SU-DHL-6 (cell line): Measurements from ENCODE around the gene ZXDC.

Experiments used
- H2AFZ ChIP-seq: fragments of 200-600 bp; sonication (generic); 2 replicates; pipeline ENCODE4 v1.6.1; 2014; ENCODE audit warnings: low read depth, mild to moderate bottlenecking, moderate library complexity, mixed read lengths, antibody characterized with exemption, low read length; ENCODE audit not compliant: severe bottlenecking
- H3F3A ChIP-seq: fragments of 200-600 bp; shearing (Covaris generic); 2 replicates; pipeline ENCODE4 v1.6.0; 2016; ENCODE audit warnings: antibody characterized with exemption, mild to moderate bottlenecking; ENCODE audit not compliant: insufficient read depth
- H3K27ac ChIP-seq: fragments of 200-600 bp; sonication (generic); 2 replicates; pipeline ENCODE4 v1.5.1; 2016; ENCODE audit warnings: low read depth, mild to moderate bottlenecking, low read length, moderate library complexity, mixed read lengths
- H3K27me3 ChIP-seq: fragments of 200-600 bp; sonication (generic), shearing (Covaris generic); 2 replicates; pipeline ENCODE4 v1.6.0; 2014; ENCODE audit warnings: mild to moderate bottlenecking, low read length
- H3K36me3 ChIP-seq: fragments of 200-600 bp; sonication (generic); 2 replicates; pipeline ENCODE4 v1.6.1; 2014; ENCODE audit warnings: mild to moderate bottlenecking, low read length, mixed read lengths
- H3K4me2 ChIP-seq: fragments of 300-600, 200-600 bp; shearing (Covaris generic), sonication (generic); 2 replicates; pipeline ENCODE4 v1.6.0; 2014; ENCODE audit warnings: low read length, low read depth, mild to moderate bottlenecking; ENCODE audit not compliant: poor library complexity, severe bottlenecking
- H3K4me3 ChIP-seq: fragments of 200-600 bp; sonication (generic); 2 replicates; pipeline ENCODE4 v1.5.1; 2014; ENCODE audit warnings: antibody characterized with exemption, low read length, mild to moderate bottlenecking, mixed read lengths; ENCODE audit not compliant: insufficient read depth, poor library complexity, severe bottlenecking
- H3K79me2 ChIP-seq: fragments of 200-600 bp; sonication (generic); 2 replicates; pipeline ENCODE4 v1.6.1; 2014; ENCODE audit warnings: mild to moderate bottlenecking, low read length, moderate library complexity; ENCODE audit not compliant: insufficient read depth
- H3K9ac ChIP-seq: fragments of 200-600 bp; sonication (generic); 2 replicates; pipeline ENCODE4 v1.7.0; 2014; ENCODE audit warnings: mild to moderate bottlenecking, low read length
- H3K9me2 ChIP-seq: fragments of 200-600 bp; sonication (generic); replicated peaks from 2 replicates; pipeline ENCODE4 v1.6.1; 2014; ENCODE audit warnings: low read length; ENCODE audit not compliant: insufficient read depth
- H3K9me3 ChIP-seq: fragments of 200-600 bp; sonication (generic); 2 replicates; pipeline ENCODE4 v1.6.1; 2014; ENCODE audit warnings: low read length, mixed read lengths; ENCODE audit not compliant: insufficient read depth
- H4K20me1 ChIP-seq: fragments of 200-600 bp; sonication (generic); 2 replicates; pipeline ENCODE4 v1.6.1; 2014; ENCODE audit warnings: low read depth, mild to moderate bottlenecking, antibody characterized with exemption, low read length, moderate library complexity, mixed read lengths
- EZH2phosphoT487 ChIP-seq: fragments of 200-600 bp; sonication (generic), shearing (Covaris generic); conservative IDR thresholded peaks from 2 replicates; pipeline ENCODE4 v1.6.1; 2018; ENCODE audit warnings: mild to moderate bottlenecking, antibody characterized with exemption, low read length, moderate library complexity, mixed read lengths
- TF ChIP-seq, protein P1 (sequence below): fragments of 200-600 bp; sonication (generic); IDR thresholded peaks from one replicate; pipeline ENCODE4 v1.5.1; 2017; ENCODE audit warnings: antibody characterized with exemption, mild to moderate bottlenecking, low read length, moderate library complexity; ENCODE audit not compliant: insufficient read depth, poor library complexity, severe bottlenecking

The ZXDC gene

DNA sequence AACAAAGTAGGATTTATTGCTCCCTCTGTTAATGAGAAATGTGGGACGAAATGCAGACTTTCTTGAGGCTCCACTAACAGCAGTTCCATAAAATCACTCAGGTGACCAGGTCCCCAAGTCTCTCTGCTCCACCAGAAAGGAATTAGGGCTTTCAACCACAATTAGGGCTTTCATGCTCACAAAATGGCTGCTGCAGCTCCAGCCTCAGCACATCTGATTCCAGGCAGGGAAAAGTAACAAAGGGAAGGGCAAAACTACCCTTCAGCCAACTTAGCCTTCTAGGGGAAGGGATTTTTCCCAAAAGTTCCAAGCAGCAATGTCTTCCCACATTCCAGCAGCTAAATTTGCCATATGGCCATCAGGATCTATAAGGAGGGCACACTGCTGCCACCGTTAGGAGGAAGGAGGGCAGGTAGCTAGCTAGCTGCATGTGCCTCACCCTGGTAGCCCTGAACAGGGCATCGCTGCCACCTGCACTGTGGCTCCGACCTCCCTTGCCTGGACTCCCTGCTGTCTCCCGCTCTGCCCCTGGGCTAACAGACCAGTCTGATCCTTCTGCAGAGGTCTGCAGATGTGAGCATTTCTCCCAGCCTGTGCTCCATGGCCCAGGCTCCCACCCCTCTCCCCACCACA lies 68.2 kb downstream of the ZXDC start:
- Histone ChIP-seq H2AFZ (no peak overlapping the region), H3K4me2 (no peak overlapping the region), H3K9ac (no peak overlapping the region), H3K4me3 (no peak overlapping the region), H3K27me3 (no peaks in the 10 kb centered on the region), H3K79me2 (no peaks in the 10 kb centered on the region), H4K20me1 (no peaks in the 10 kb centered on the region), H3K36me3 (no peaks in the 10 kb centered on the region), H3K9me3 (no peaks in the 10 kb centered on the region), H3K27ac (no peak overlapping the region), H3F3A (no peaks in the 10 kb centered on the region), H3K9me2 (no peaks in the 10 kb centered on the region)
- TF ChIP-seq, protein P1, sequence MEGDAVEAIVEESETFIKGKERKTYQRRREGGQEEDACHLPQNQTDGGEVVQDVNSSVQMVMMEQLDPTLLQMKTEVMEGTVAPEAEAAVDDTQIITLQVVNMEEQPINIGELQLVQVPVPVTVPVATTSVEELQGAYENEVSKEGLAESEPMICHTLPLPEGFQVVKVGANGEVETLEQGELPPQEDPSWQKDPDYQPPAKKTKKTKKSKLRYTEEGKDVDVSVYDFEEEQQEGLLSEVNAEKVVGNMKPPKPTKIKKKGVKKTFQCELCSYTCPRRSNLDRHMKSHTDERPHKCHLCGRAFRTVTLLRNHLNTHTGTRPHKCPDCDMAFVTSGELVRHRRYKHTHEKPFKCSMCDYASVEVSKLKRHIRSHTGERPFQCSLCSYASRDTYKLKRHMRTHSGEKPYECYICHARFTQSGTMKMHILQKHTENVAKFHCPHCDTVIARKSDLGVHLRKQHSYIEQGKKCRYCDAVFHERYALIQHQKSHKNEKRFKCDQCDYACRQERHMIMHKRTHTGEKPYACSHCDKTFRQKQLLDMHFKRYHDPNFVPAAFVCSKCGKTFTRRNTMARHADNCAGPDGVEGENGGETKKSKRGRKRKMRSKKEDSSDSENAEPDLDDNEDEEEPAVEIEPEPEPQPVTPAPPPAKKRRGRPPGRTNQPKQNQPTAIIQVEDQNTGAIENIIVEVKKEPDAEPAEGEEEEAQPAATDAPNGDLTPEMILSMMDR = no peak
- TF ChIP-seq EZH2phosphoT487 = no peak

DNA sequence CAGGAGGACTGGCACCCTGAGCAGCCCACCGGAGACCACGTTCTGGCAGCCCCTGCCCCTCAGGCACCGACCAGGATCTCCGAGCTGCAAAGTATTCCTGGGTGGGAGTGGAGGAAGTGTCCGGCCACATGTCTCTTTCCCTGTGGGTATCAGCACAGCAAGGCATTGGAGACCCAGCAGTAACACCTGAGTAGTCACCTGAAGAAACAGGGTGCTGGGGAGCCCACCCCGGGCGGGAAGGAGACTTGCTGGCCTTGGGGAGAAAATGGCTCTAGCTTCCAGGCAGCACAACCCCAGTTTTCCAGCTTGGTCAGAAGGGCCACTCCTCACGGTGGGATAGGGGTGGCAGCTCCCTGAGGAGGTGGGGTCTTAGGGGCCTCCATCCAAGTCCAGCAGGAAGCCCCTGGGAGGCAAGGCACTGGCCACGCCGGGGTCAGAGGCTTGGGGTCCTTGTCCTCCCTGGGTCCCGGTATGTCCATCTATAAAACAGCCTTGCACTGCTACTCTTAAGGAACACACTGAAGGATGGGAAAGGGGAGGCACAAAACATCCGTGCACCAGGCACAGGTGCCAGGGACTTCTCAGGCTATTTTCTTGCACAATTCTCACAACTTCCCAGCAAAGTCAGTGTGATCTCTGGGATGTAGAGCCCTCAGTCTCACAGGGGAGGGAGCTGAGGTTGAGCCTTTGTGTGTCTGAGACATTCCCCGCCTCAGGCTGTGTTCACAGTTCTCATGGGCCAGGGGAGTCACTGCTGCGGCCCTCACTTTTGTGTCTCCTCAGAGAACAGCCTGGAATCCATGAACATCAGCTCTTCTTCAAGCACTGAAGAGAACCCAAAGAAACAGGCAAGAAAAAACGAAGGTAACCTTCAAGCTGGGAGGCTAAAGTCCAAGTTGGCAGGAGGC lies 69.0 kb downstream of the ZXDC start:
- no peak overlapping the region for H2AFZ ChIP-seq

DNA sequence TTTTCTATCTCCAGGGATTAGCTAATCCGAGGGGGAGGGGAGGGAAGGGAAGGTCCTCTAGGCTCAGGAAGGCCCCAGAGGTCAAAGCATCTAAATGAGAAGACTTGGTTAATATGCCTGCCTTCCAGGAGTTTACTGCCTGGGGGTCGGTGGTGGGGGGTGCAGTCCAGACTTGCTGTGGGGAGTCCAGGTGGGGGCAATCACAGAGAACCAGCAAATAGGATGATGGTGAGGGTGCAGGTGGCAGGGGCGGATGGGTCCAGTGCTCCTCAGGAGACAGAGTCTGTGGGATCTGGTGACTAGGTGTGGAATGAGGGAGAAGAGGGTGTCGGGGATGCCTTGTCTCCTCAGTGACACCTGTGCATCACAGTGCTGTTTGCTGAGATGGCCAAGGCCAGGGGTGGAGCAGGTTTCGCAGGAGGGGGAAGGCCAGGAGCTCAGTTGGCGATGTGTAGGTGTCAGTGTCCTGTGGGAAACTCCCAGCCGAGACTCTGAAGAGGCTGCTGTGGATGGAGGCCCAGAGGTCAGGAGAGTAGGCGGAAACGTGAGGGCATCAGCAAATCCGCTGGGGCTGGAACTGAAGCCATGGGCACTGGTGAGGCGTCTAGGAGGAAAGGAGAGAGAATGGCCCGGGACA lies 72.9 kb downstream of the ZXDC start:
- H2AFZ ChIP-seq = no peak overlapping the region
- no peak overlapping the region for H3K9ac ChIP-seq
- TF ChIP-seq, protein P1 = no peak
- no peak for TF ChIP-seq EZH2phosphoT487
- H3K4me2 ChIP-seq = no peak overlapping the region
- H4K20me1 ChIP-seq = no peaks in the 10 kb centered on the region
- H3K9me3 ChIP-seq = no peaks in the 10 kb centered on the region
- no peak overlapping the region for H3K4me3 ChIP-seq
- H3K9me2 ChIP-seq = no peaks in the 10 kb centered on the region
- H3K36me3 ChIP-seq = no peaks in the 10 kb centered on the region
- H3K27ac ChIP-seq = no peak overlapping the region
- no peaks in the 10 kb centered on the region for H3K27me3 ChIP-seq
- H3K79me2 ChIP-seq = no peaks in the 10 kb centered on the region
- H3F3A ChIP-seq = no peaks in the 10 kb centered on the region

More for the DNA sequence above, 69.0 kb downstream of the ZXDC start:
- H3K4me2 ChIP-seq = no peak overlapping the region
- no peaks in the 10 kb centered on the region for H4K20me1 ChIP-seq
- H3F3A ChIP-seq = no peaks in the 10 kb centered on the region
- H3K4me3 ChIP-seq = no peak overlapping the region
- H3K9ac ChIP-seq = no peak overlapping the region
- TF ChIP-seq EZH2phosphoT487 = no peak
- TF ChIP-seq, protein P1 = no peak
- H3K9me2 ChIP-seq = no peaks in the 10 kb centered on the region
- H3K9me3 ChIP-seq = no peaks in the 10 kb centered on the region
- H3K27me3 ChIP-seq = no peaks in the 10 kb centered on the region
- H3K27ac ChIP-seq = no peak overlapping the region
- H3K79me2 ChIP-seq = no peaks in the 10 kb centered on the region
- no peaks in the 10 kb centered on the region for H3K36me3 ChIP-seq
